Karpas-422 (cell line): ENCODE measurements around the gene DTL. TPM values are rescaled to one million over a fixed set of nuclear protein-coding genes. Genes with fewer than 3 reads are reported as not detected.

ENCODE experiments used
- DNase-seq: peaks from one replicate; pipeline ENCODE4 v3.0.0-alpha.2; 2015
- H2AFZ ChIP-seq: fragments of 200-600 bp; sonication (generic); 2 replicates; pipeline ENCODE4 v1.6.1; 2014; ENCODE audit warnings: antibody characterized with exemption, low read length, mixed read lengths
- H3K27ac ChIP-seq: fragments of 200-600 bp; sonication (generic); 2 replicates; pipeline ENCODE4 v1.5.1; 2014; ENCODE audit warnings: mild to moderate bottlenecking, low read length, moderate library complexity
- H3K27me3 ChIP-seq: fragments of 200-600 bp; sonication (generic); 2 replicates; pipeline ENCODE4 v1.6.1; 2014; ENCODE audit warnings: low read length, mixed read lengths
- H3K36me3 ChIP-seq: fragments of 200-600 bp; sonication (generic); 2 replicates; pipeline ENCODE4 v1.6.1; 2014; ENCODE audit warnings: low read length, mixed read lengths; ENCODE audit not compliant: insufficient read depth
- H3K4me1 ChIP-seq: fragments of 200-600 bp; sonication (generic); 2 replicates; pipeline ENCODE4 v1.6.1; 2014; ENCODE audit warnings: mild to moderate bottlenecking, low read length, mixed read lengths
- H3K4me2 ChIP-seq: fragments of 200-600 bp; sonication (generic); 2 replicates; pipeline ENCODE4 v1.6.1; 2014; ENCODE audit warnings: low read length, low read depth, mild to moderate bottlenecking; ENCODE audit not compliant: poor library complexity, severe bottlenecking
- H3K4me3 ChIP-seq: fragments of 200-600 bp; sonication (generic); 2 replicates; pipeline ENCODE4 v1.5.1; 2014; ENCODE audit warnings: mild to moderate bottlenecking, antibody characterized with exemption, low read length, mixed read lengths
- H3K79me2 ChIP-seq: fragments of 200-600 bp; sonication (generic); 2 replicates; pipeline ENCODE4 v1.6.1; 2014; ENCODE audit warnings: mild to moderate bottlenecking, low read length, mixed read lengths
- H3K9ac ChIP-seq: fragments of 200-600 bp; sonication (generic); 2 replicates; pipeline ENCODE4 v1.6.0; 2014; ENCODE audit warnings: low read length
- H3K9me2 ChIP-seq: fragments of 200-600 bp; sonication (generic), shearing (Covaris generic); replicated peaks from 2 replicates; pipeline ENCODE4 v1.6.0; 2014; ENCODE audit warnings: mild to moderate bottlenecking, low read length, moderate library complexity; ENCODE audit not compliant: insufficient read depth
- H3K9me3 ChIP-seq: fragments of 300-700, 200-600 bp; sonication (generic); 2 replicates; pipeline ENCODE4 v1.6.1; 2014; ENCODE audit warnings: low read length, mixed read lengths
- H4K20me1 ChIP-seq: fragments of 200-600 bp; sonication (generic); 2 replicates; pipeline ENCODE4 v1.6.1; 2014; ENCODE audit warnings: mild to moderate bottlenecking, antibody characterized with exemption, low read length, low read depth; ENCODE audit not compliant: insufficient read depth
- total RNA-seq: library from RNA; depleted of rRNA; stranded (reverse); fragments of >200 nt; shearing (Covaris generic); gene quantifications from 2 replicates; pipeline ENCODE4 v1.2.3, GENCODE V29; 2014; ENCODE audit warnings: low replicate concordance

DTL gene
- total RNA-seq, 1 experiment from 2014 or later, result 13.5 TPM

- Histone ChIP-seq H3K9me2 (no peaks in the 10 kb centered on the region), H3K4me1 (no peaks in the 10 kb centered on the region), H3K9ac (no peak overlapping the region), H3K9me3 (no peaks in the 10 kb centered on the region), H3K36me3 (no peaks in the 10 kb centered on the region), H3K4me3 (no peak overlapping the region), H3K79me2 (no peaks in the 10 kb centered on the region), H3K27me3 (no peaks in the 10 kb centered on the region), H3K4me2 (no peak overlapping the region), H2AFZ (no peak overlapping the region), H4K20me1 (no peaks in the 10 kb centered on the region), H3K27ac (no peak overlapping the region)
- no peak for DNase-seq
Measured at GRCh38 chr1:212129781-212130180, 94.2 kb downstream of the DTL start.

DNA sequence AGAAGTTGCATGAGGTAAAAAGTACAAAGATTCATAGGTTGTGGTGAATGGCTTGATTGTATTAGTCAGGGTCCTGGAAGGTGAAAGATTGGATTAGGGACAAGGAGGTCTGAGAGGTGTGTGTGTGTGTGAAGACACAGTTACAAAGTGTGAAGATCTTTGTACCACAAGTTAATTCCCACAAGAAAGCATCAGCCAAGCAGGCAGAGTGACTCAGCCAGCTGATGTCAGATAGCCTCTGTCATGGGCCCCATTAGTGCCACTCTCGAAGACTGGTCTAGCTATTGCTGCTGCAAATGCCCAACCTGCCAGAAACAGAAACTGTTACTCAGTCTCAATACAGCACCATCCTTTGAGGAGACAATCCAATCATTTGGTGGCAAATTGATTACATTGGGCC, 96.5 kb downstream of the DTL start:
- no peak overlapping the region for H3K9ac ChIP-seq
- H3K27me3 ChIP-seq, result no peaks in the 10 kb centered on the region
- no peak overlapping the region for H3K4me3 ChIP-seq
- H3K4me1 ChIP-seq, result no peaks in the 10 kb centered on the region
- no peaks in the 10 kb centered on the region for H3K9me2 ChIP-seq
- H4K20me1 ChIP-seq, result no peaks in the 10 kb centered on the region
- H3K4me2 ChIP-seq, result no peak overlapping the region
- no peaks in the 10 kb centered on the region for H3K36me3 ChIP-seq
- no peaks in the 10 kb centered on the region for H3K79me2 ChIP-seq
- no peak overlapping the region for H3K27ac ChIP-seq
- no peak for DNase-seq
- H3K9me3 ChIP-seq, result no peaks in the 10 kb centered on the region
- no peak overlapping the region for H2AFZ ChIP-seq

GRCh38 chr1:212133319-212133718, 97.8 kb downstream of the DTL start:
- Histone ChIP-seq H3K9me2 (no peaks in the 10 kb centered on the region), H3K27me3 (no peaks in the 10 kb centered on the region), H3K79me2 (no peaks in the 10 kb centered on the region), H3K27ac (no peak overlapping the region), H2AFZ (no peak overlapping the region), H3K4me1 (no peaks in the 10 kb centered on the region), H3K9me3 (no peaks in the 10 kb centered on the region), H3K4me2 (no peak overlapping the region), H3K9ac (no peak overlapping the region), H3K4me3 (no peak overlapping the region), H3K36me3 (no peaks in the 10 kb centered on the region), H4K20me1 (no peaks in the 10 kb centered on the region)
- DNase-seq, result no peak

DNA sequence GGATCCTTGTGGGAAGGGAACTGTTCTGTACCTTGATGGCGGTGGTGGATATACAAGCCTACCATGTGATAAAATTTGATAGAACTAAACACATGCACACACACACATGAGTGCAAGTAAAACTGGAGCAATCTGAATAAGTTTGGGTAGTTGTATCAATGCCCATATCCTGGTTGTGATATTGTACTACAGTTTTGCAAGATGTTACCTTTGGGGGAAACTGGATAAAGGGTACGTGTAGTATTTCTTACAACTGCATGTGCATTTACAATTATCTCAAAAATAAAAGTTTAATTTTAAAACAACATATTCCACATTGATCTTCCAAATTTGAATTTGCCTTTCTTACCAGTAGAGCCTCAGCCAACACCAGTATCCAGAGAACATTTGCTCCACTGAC, 99.6 kb downstream of the DTL start:
- no peak overlapping the region for H3K9ac ChIP-seq
- H2AFZ ChIP-seq, result no peak overlapping the region
- H4K20me1 ChIP-seq, result no peaks in the 10 kb centered on the region
- no peaks in the 10 kb centered on the region for H3K79me2 ChIP-seq
- H3K4me2 ChIP-seq, result no peak overlapping the region
- no peaks in the 10 kb centered on the region for H3K4me1 ChIP-seq
- H3K36me3 ChIP-seq, result no peaks in the 10 kb centered on the region
- H3K27ac ChIP-seq, result no peak overlapping the region
- no peaks in the 10 kb centered on the region for H3K9me3 ChIP-seq
- no peak overlapping the region for H3K4me3 ChIP-seq
- no peaks in the 10 kb centered on the region for H3K9me2 ChIP-seq
- DNase-seq, result no peak
- no peaks in the 10 kb centered on the region for H3K27me3 ChIP-seq

DNA sequence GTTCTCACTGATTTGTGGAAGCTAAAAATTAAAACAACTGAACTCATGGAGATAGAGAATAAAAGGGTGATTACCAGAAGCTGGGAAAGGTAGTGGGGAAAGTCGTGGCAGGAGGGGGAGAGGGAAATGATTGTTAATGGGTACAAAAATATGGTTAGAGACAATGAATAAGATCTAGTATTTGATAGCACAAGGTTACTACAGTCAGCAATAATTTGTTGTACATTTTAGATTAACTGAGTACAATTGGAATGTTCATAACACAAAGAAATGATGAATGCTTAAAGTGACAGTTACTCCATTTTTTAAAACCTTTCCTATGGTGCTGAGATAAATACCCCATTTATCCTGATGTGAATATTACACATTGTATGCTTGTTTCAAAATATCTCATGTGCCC, 102.3 kb downstream of the DTL start:
- no peak for DNase-seq
- H3K9me3 ChIP-seq, result no peaks in the 10 kb centered on the region
- H3K9me2 ChIP-seq, result no peaks in the 10 kb centered on the region
- H3K27ac ChIP-seq, result no peak overlapping the region
- H3K27me3 ChIP-seq, result no peaks in the 10 kb centered on the region
- no peak overlapping the region for H2AFZ ChIP-seq
- no peaks in the 10 kb centered on the region for H3K36me3 ChIP-seq
- H3K4me3 ChIP-seq, result no peak overlapping the region
- H3K9ac ChIP-seq, result no peak overlapping the region
- H3K79me2 ChIP-seq, result no peaks in the 10 kb centered on the region
- no peaks in the 10 kb centered on the region for H3K4me1 ChIP-seq
- no peak overlapping the region for H3K4me2 ChIP-seq
- H4K20me1 ChIP-seq, result no peaks in the 10 kb centered on the region

DNA sequence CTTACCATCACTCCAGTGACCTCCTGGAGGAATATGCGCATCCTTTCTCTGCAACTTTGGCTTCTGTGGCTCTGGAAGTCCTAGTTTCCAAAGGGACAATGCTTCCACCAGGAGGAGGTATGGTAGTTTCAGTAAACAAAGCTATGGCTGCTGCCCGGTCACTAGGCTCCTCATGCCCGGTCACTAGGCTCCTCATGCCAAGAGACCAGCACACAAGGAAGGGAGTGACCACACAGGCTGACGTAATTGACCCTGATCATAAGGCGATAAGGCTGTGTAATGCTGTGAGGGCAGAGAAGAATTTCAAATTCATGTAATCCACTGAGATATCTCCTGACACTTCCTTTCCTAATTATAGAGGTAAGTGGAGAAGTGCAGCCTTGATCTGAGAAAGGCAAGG, 102.9 kb downstream of the DTL start:
- Histone ChIP-seq H3K27ac (no peak overlapping the region), H2AFZ (no peak overlapping the region), H3K4me3 (no peak overlapping the region), H3K9ac (no peak overlapping the region), H3K36me3 (no peaks in the 10 kb centered on the region), H3K9me3 (no peaks in the 10 kb centered on the region), H3K4me2 (no peak overlapping the region), H4K20me1 (no peaks in the 10 kb centered on the region), H3K4me1 (no peaks in the 10 kb centered on the region), H3K27me3 (no peaks in the 10 kb centered on the region), H3K79me2 (no peaks in the 10 kb centered on the region), H3K9me2 (no peaks in the 10 kb centered on the region)
- DNase-seq, result no peak

DNA sequence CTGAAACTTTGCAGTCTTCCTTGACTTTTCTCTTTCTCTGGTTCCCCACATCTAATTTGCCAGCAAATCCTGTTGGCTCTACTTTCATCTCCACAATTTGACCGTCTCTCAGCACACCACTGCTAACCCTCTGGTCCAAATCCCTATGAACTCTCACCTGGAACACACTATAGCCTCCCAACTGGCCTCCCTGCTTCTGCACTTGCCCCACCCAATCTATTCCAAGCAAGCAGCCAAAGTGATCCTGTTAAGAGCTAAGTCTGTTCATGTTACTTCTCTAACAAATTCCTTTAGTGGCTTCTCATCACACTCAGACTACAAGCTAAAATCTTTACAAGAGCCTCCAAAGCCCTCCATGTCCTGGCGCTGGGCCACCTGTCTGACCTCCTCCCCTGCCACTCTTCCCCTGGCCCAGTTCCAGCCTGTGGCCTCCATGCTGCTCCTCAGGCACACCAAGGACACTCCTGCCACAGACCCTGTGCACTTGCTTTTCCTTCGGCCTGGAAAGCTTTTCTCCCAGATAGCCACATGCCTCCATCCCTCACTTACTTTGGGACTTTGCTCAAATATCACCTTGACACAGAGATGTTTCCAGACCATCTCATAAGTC, 104.1 kb downstream of the DTL start:
- H3K9ac ChIP-seq, result no peak overlapping the region
- no peaks in the 10 kb centered on the region for H3K4me1 ChIP-seq
- DNase-seq, result no peak
- H3K9me2 ChIP-seq, result no peaks in the 10 kb centered on the region
- H3K4me2 ChIP-seq, result no peak overlapping the region
- no peaks in the 10 kb centered on the region for H3K9me3 ChIP-seq
- H3K27me3 ChIP-seq, result no peaks in the 10 kb centered on the region
- no peak overlapping the region for H3K27ac ChIP-seq
- no peaks in the 10 kb centered on the region for H3K36me3 ChIP-seq
- H2AFZ ChIP-seq, result no peak overlapping the region
- H4K20me1 ChIP-seq, result no peaks in the 10 kb centered on the region
- H3K79me2 ChIP-seq, result no peaks in the 10 kb centered on the region
- no peak overlapping the region for H3K4me3 ChIP-seq

DNA sequence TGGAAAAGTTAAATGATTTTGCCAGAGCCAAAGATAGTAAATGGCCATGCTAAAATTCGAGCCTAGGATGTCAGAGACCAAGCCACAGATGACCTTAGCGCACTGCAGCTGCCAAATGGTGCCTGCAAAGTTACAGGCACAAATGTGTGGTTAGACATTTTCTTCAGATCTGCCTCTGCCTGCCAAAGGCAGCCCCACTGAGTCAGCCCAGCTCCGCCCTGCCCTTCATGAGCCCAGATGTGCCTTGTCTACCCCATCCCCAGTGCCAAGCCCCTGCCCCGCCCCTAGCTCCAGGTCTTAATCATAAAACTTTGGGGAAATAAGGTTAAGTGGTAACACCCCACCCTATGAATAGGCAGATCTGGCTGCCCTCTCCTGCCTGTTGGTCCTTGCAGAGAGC, 105.9 kb downstream of the DTL start:
- H2AFZ ChIP-seq, result no peak overlapping the region
- no peaks in the 10 kb centered on the region for H3K36me3 ChIP-seq
- no peaks in the 10 kb centered on the region for H3K9me3 ChIP-seq
- no peak overlapping the region for H3K4me3 ChIP-seq
- DNase-seq, result no peak
- H3K27ac ChIP-seq, result no peak overlapping the region
- no peaks in the 10 kb centered on the region for H3K27me3 ChIP-seq
- no peaks in the 10 kb centered on the region for H3K4me1 ChIP-seq
- H3K4me2 ChIP-seq, result no peak overlapping the region
- H3K9me2 ChIP-seq, result no peaks in the 10 kb centered on the region
- H3K9ac ChIP-seq, result no peak overlapping the region
- no peaks in the 10 kb centered on the region for H3K79me2 ChIP-seq
- H4K20me1 ChIP-seq, result no peaks in the 10 kb centered on the region
